HepG2 (cell line): Measurements from ENCODE around the gene PLCB1. TPM values are rescaled to one million over a fixed set of nuclear protein-coding genes. Genes with fewer than 3 reads are reported as not detected.
A peak's percentile ranks its signal among the peaks of the same experiment; 100 is the strongest.

Source experiments
- ARID2 ChIP-seq: sonication (generic); formaldehyde crosslinking; IDR thresholded peaks from 2 replicates; pipeline ENCODE4 v1.8.1; 2022; ENCODE audit warnings: mild to moderate bottlenecking, missing genetic modification reagents, borderline replicate concordance
- CAMTA2 ChIP-seq: sonication (generic); formaldehyde crosslinking; IDR thresholded peaks from 2 replicates; pipeline ENCODE4 v1.4.0; 2020; ENCODE audit warnings: mild to moderate bottlenecking, missing genetic modification reagents, borderline replicate concordance
- ETV5 ChIP-seq: IDR thresholded peaks from 2 replicates; pipeline ENCODE4 v1.6.1; 2018; ENCODE audit warnings: missing biosample characterization, missing genetic modification reagents, inconsistent platforms, borderline replicate concordance
- GATAD2A ChIP-seq: IDR thresholded peaks from 2 replicates; pipeline ENCODE4 v1.6.1; 2016
- HOXA5 ChIP-seq: sonication (generic); formaldehyde crosslinking; IDR thresholded peaks from 2 replicates; pipeline ENCODE4 v1.4.0; 2020; ENCODE audit warnings: missing genetic modification reagents
- KDM3A ChIP-seq: IDR thresholded peaks from 2 replicates; pipeline ENCODE4 v1.6.1; 2018; ENCODE audit warnings: low read depth, missing compliant biosample characterization
- RARA ChIP-seq: IDR thresholded peaks from 2 replicates; pipeline ENCODE4 v1.6.1; 2016; ENCODE audit warnings: missing genetic modification reagents, missing compliant biosample characterization
- RNF2 ChIP-seq: fragments of 450-650 bp; conservative IDR thresholded peaks from 2 replicates; pipeline ENCODE4 v1.6.1; 2016; ENCODE audit warnings: low read depth
- SMAD1 ChIP-seq: sonication (generic); formaldehyde crosslinking; IDR thresholded peaks from 2 replicates; pipeline ENCODE4 v1.4.0; 2020; ENCODE audit warnings: missing genetic modification reagents, low read depth, mild to moderate bottlenecking, borderline replicate concordance
- STAG1 ChIP-seq: sonication (generic); formaldehyde crosslinking; IDR thresholded peaks from 2 replicates; pipeline ENCODE4 v1.4.0; 2020; ENCODE audit warnings: missing genetic modification reagents
- USF2 ChIP-seq, 2 experiments: sonication (generic) in 1 of 2; formaldehyde crosslinking in 1 of 2; IDR thresholded peaks; 2 replicates each; pipeline versions ENCODE4 v1.5.1 to v1.6.1; 2011 to 2020; ENCODE audit warnings: borderline replicate concordance in 1 of 2, low read depth in 1 of 2, low read length in 1 of 2, mild to moderate bottlenecking in 1 of 2, missing genetic modification reagents in 1 of 2, moderate library complexity in 1 of 2
- ZFAT ChIP-seq: sonication (generic); formaldehyde crosslinking; conservative IDR thresholded peaks from 2 replicates; pipeline ENCODE4 v1.8.1; 2023; ENCODE audit warnings: missing genetic modification reagents, inconsistent platforms
- ZNF205 ChIP-seq: IDR thresholded peaks from 2 replicates; pipeline ENCODE4 v1.6.1; 2018; ENCODE audit warnings: missing biosample characterization, missing genetic modification reagents
- ZNF263 ChIP-seq: sonication (generic); formaldehyde crosslinking; IDR thresholded peaks from 2 replicates; pipeline ENCODE4 v1.4.0; 2020; ENCODE audit warnings: missing genetic modification reagents
- ZNF563 ChIP-seq: sonication (generic); formaldehyde crosslinking; IDR thresholded peaks from 2 replicates; pipeline ENCODE4 v1.8.0; 2022; ENCODE audit warnings: mild to moderate bottlenecking, moderate library complexity, missing genetic modification reagents
- ZNF710 ChIP-seq: sonication (generic); formaldehyde crosslinking; IDR thresholded peaks from 2 replicates; pipeline ENCODE4 v1.5.0; 2020; ENCODE audit warnings: mild to moderate bottlenecking, missing genetic modification reagents, borderline replicate concordance
- ZNF83 ChIP-seq: sonication (generic); formaldehyde crosslinking; IDR thresholded peaks from 2 replicates; pipeline ENCODE4 v1.4.0; 2020; ENCODE audit warnings: missing genetic modification reagents, mild to moderate bottlenecking, borderline replicate concordance
- ZNF839 ChIP-seq: sonication (generic); formaldehyde crosslinking; IDR thresholded peaks from 2 replicates; pipeline ENCODE4 v1.4.0; 2020; ENCODE audit warnings: missing genetic modification reagents, mild to moderate bottlenecking, borderline replicate concordance
- polyA plus RNA-seq, 8 experiments: library from polyadenylated mRNA; depleted of rRNA in 3 of 8; stranded (reverse) in 7 of 8; unstranded in 1 of 8; fragments of >200 nt; fragmentation: Illumina TruSeq in 4 of 8; extraction: Trizol in 4 of 8; gene quantifications; 2 replicates each; pipeline versions ENCODE4 v1.2.1 to v1.2.3, GENCODE V29; 2011 to 2016; ENCODE audit warnings: low read depth in 4 of 8, missing spikeins in 1 of 8, mixed read lengths in 1 of 8; ENCODE audit not compliant: insufficient read depth in 1 of 8
- total RNA-seq, 5 experiments: library from RNA; depleted of rRNA; stranded (reverse); fragments of >200 nt; fragmentation: Illumina TruSeq; extraction: Trizol; gene quantifications; 2 replicates each; pipeline ENCODE4 v1.2.3, GENCODE V29; 2016; ENCODE audit warnings: low read depth in 1 of 5
- TF ChIP-seq, protein P1 (sequence below): sonication (generic); formaldehyde crosslinking; IDR thresholded peaks from 2 replicates; pipeline ENCODE4 v1.8.0; 2022; ENCODE audit warnings: missing genetic modification reagents, mild to moderate bottlenecking, inconsistent platforms, borderline replicate concordance
- TF ChIP-seq, protein P2 (sequence below): sonication (generic); formaldehyde crosslinking; conservative IDR thresholded peaks from 2 replicates; pipeline ENCODE4 v1.4.0; 2020; ENCODE audit warnings: missing genetic modification reagents

The PLCB1 gene
- total and polyA plus RNA-seq, 2 of the 13 experiments (the other 11 are each of a cell fraction or from before 2014, with no cell fraction given): 42.4 to 55.9 TPM

DNA sequence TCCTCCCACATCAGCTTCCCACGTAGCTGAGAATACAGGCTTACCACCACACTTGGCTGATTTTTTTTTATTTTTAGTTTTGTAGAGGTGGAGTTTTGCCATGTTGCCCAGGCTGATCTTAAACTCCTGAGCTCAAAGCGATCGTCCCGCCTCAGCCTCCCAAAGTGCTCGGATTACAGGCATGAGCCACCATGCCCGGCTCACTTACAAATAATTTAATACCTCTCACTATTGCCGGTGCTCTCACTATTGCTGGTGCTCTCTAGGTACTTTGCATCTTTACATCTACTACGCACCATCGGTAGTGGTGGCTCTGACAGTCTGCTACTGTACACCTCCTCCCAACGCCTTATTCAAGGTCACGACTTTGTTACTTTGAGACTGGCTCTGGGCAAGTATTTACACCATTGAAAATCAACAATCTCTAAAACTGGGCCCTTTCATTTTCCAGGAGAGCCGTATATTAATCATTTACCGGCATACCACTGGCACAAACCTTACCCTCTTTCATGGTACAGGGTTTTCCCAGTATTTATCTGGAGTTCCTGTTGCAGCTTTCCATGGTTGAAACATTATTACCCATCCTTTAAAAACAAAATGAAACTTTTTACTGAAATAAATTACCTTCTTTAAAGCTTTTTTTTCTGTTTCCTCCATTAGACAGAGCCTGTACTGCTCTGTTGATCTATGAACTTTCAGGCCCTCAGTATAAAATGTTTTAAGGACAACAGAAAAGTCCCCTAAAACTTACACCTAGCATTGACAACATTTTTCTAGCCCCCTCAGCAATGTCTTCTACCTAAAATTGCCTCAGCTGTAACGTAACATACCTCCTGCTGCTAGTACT, 677.3 kb downstream of the PLCB1 start (continued):
- TF ChIP-seq RARA: peak; percentile 85
- TF ChIP-seq GATAD2A (CRISPR knock-in tag): peak; percentile 89
- TF ChIP-seq ZNF839 (CRISPR knock-in tag): no peak
- TF ChIP-seq STAG1 (CRISPR knock-in tag): peak; percentile 14; the same call in 1 of the 2 replicates
- TF ChIP-seq, protein P1, sequence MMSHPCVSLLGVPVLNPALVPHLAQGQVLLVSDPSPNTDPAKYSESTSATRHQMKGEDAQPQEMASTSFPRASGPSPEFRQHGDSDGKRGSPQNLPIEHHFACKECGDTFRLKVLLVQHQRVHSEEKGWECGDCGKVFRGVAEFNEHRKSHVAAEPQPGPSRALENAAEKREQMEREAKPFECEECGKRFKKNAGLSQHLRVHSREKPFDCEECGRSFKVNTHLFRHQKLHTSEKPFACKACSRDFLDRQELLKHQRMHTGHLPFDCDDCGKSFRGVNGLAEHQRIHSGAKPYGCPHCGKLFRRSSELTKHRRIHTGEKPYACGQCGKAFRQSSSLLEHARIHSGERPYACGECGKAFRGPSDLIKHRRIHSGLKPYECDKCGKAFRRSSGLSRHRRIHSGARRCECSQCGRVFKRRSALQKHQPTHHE (CRISPR knock-in tag): no peak
- no peak for TF ChIP-seq CAMTA2 (CRISPR knock-in tag)
- peak; percentile 44; the same call in 1 of the 2 replicates for TF ChIP-seq ETV5 (CRISPR knock-in tag)
- no peak for TF ChIP-seq USF2 (IDR thresholded peaks at IDR 0.05; ENCODE audit: low read depth, low read length)
- TF ChIP-seq USF2 (CRISPR knock-in tag; IDR thresholded peaks at IDR 0.05; ENCODE audit: borderline replicate concordance): no peak
- TF ChIP-seq ZFAT (CRISPR knock-in tag): 0 out of 2 replicates have a peak, but pooled peaks have one; percentile 60
- TF ChIP-seq, protein P2, sequence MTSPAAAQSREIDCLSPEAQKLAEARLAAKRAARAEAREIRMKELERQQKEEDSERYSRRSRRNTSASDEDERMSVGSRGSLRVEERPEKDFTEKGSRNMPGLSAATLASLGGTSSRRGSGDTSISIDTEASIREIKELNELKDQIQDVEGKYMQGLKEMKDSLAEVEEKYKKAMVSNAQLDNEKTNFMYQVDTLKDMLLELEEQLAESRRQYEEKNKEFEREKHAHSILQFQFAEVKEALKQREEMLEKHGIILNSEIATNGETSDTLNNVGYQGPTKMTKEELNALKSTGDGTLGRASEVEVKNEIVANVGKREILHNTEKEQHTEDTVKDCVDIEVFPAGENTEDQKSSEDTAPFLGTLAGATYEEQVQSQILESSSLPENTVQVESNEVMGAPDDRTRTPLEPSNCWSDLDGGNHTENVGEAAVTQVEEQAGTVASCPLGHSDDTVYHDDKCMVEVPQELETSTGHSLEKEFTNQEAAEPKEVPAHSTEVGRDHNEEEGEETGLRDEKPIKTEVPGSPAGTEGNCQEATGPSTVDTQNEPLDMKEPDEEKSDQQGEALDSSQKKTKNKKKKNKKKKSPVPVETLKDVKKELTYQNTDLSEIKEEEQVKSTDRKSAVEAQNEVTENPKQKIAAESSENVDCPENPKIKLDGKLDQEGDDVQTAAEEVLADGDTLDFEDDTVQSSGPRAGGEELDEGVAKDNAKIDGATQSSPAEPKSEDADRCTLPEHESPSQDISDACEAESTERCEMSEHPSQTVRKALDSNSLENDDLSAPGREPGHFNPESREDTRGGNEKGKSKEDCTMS (CRISPR knock-in tag): no peak
- TF ChIP-seq KDM3A (CRISPR knock-in tag): peak; percentile 73
- 0 out of 2 replicates have a peak, but pooled peaks have one; percentile 25 for TF ChIP-seq ZNF563 (CRISPR knock-in tag)
- no peak for TF ChIP-seq RNF2
- peak; percentile 91 for TF ChIP-seq ZNF263 (CRISPR knock-in tag)
- TF ChIP-seq ZNF205 (CRISPR knock-in tag): peak; percentile 40; the same call in 1 of the 2 replicates
- TF ChIP-seq SMAD1 (CRISPR knock-in tag): no peak
- TF ChIP-seq ARID2 (CRISPR knock-in tag): no peak
- peak; percentile 89 for TF ChIP-seq HOXA5 (CRISPR knock-in tag)
- TF ChIP-seq ZNF710 (CRISPR knock-in tag): peak; percentile 46; the same call in 1 of the 2 replicates
- TF ChIP-seq ZNF83 (CRISPR knock-in tag): no peak
